Measurements from ENCODE around the gene CEP295NL.

DNA sequence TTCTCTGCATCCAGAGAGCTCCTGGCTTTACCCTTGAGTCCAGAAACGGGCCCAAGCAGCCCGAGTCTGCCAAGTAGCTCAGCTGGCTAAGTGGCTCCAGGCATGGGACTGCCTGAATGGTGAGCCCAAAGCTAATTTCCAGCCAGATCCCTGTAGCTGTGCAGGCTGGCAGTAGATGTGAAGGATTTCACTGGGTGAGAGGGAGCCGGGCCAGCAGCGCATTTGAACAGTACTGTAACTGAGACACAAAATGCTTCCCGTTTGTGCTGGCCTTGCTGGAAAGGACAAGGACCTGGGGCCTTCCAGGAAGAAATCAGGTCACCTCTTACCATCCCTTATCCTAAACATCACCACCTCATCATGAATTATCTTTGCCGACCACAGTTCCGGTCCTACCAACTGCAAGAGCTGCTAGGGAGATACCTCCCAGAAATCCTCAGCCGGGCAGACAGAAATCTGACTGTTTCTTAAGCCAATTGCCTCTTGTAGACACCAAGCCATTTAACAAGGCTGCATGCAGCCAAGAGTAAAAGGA, 18.5 kb upstream of the CEP295NL start:
- TF ChIP-seq POLR2A (IDR thresholded peaks at IDR 0.05) (no peak), CTCF (IDR thresholded peaks at IDR 0.05) (no peak), POLR2AphosphoS5 (IDR thresholded peaks at IDR 0.05; ENCODE audit: insufficient read depth in 1 of 2, low read depth in 1 of 2) (no peak)

Data from vagina (tissue), 2 donors.